22Rv1 (cell line): Measurements from ENCODE around the gene GPR135.

Experiments used
- ZFX ChIP-seq: fragments of 450-650 bp; IDR thresholded peaks from 2 replicates; pipeline ENCODE4 v1.6.1; 2017; ENCODE audit warnings: antibody characterized with exemption, borderline replicate concordance
- TF ChIP-seq, protein P1 (sequence below): fragments of 450-650 bp; IDR thresholded peaks from 2 replicates; pipeline ENCODE4 v1.5.1; 2017; ENCODE audit warnings: mild to moderate bottlenecking

DNA sequence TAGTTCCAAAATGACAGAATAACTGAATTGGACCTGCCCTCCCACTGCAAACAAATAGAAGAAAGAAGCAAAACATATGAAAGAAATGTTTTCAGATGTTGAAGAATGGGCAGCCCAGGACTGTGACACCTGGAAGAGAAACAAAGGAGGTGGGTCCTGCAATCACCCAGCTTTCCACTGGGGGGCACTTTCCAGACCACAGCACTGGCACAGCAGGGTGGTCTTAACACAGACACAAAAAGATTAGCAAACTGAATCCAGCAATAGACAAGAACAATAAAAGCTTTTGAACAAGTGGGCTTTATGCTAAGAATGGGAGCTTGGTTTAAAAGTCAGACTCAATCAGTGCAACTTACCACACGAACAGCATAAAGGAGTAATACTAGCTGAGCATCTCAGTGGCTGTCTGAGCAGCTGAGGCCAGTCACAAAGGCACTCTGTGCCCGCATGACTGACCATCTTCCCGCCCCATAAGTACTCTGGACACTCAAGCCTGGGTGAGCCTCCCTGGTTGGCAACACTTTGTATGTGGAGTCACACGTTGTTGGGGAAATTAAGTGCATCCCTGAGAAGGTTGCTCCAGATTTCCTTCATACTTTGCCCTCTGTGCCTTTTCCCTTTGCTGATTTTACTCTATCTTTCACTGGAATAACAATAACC lies 46.9 kb upstream of the GPR135 start:
- TF ChIP-seq, protein P1, sequence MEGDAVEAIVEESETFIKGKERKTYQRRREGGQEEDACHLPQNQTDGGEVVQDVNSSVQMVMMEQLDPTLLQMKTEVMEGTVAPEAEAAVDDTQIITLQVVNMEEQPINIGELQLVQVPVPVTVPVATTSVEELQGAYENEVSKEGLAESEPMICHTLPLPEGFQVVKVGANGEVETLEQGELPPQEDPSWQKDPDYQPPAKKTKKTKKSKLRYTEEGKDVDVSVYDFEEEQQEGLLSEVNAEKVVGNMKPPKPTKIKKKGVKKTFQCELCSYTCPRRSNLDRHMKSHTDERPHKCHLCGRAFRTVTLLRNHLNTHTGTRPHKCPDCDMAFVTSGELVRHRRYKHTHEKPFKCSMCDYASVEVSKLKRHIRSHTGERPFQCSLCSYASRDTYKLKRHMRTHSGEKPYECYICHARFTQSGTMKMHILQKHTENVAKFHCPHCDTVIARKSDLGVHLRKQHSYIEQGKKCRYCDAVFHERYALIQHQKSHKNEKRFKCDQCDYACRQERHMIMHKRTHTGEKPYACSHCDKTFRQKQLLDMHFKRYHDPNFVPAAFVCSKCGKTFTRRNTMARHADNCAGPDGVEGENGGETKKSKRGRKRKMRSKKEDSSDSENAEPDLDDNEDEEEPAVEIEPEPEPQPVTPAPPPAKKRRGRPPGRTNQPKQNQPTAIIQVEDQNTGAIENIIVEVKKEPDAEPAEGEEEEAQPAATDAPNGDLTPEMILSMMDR, result peak; percentile 79
- TF ChIP-seq ZFX, result no peak
